ENCODE data around the gene SEPTIN5. TPM values are rescaled to one million over a fixed set of nuclear protein-coding genes. Genes with fewer than 3 reads are reported as not detected.

SEPTIN5 gene
- polyA plus RNA-seq, 1 of the 3 experiments (the other 2 are of a cell fraction): 14.0 TPM

DNA sequence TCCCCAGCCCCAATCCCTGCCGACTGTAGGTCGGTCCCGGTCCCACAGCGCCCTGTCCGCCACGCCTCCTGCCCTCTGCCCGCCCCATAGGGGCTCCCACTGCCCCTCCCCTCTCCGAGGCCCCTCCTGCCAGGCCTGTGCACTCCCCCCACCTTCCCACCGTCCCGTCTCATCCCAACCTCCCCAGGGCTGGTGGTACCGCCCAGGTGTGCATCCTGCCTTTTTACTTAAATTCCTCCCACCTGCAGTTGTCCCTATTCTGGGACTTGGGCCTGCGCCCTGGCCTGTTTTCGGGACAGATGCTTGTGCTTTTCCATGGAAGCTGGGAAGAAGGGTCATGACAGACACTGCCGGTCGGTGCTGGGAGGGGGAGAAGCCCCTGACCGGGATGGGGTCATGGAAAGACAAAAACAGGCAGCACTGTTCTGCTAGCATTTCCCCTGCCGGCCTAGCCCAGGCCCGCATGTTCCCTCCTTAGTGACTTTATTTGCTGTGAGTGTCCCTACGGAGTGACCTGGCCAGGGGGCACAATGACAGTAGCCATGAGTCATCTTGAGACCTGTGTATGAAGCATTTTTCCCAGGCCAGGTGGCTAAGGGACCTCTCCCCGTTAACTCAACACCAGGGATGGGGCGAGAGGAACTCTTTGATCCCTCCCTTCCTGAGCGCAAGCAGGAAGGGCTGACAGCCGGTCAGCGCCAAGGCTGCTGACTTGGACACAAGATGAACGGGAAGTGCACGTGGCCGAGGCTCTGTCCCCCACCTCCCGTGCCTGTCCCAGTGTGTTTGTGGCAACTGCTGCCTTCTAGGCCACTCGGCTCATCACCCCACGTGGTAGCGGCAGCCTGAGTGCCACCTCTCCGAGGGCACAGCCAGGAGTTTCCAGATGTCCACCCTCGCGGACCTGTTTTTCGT is 53.4 kb downstream of the SEPTIN5 start:
- DNase-seq: no peak
- no peak overlapping the region for H3K9ac ChIP-seq
- H3K9me3 ChIP-seq: no peaks in the 10 kb centered on the region
- no peaks in the 10 kb centered on the region for H3K9me2 ChIP-seq
- no peak overlapping the region for H3K4me2 ChIP-seq
- H3K27ac ChIP-seq (ENCODE audit: low read depth in 2 of 2, low read length in 1 of 2): no peak overlapping the region
- TF ChIP-seq MEF2A (IDR thresholded peaks at IDR 0.05; ENCODE audit: borderline replicate concordance, low read depth): no peak
- TF ChIP-seq RAD21 (IDR thresholded peaks at IDR 0.05; ENCODE audit: low read length): no peak
- TF ChIP-seq GABPA (IDR thresholded peaks at IDR 0.05; ENCODE audit: low read depth): no peak
- no peak for TF ChIP-seq EZH2phosphoT487 (IDR thresholded peaks at IDR 0.05; ENCODE audit: borderline replicate concordance, low read depth)
- no peak for TF ChIP-seq TCF12 (IDR thresholded peaks at IDR 0.05)
- no peak for TF ChIP-seq YY1 (IDR thresholded peaks at IDR 0.05; ENCODE audit: low read depth)
- no peaks in the 10 kb centered on the region; a peak in 1 of 4 replicates for H3K4me1 ChIP-seq (ENCODE audit: control insufficient read depth in 1 of 2, insufficient read depth in 2 of 2, low read depth in 1 of 2, low read length in 1 of 2)
- POLR2A ChIA-PET: no interaction called here
- CTCF ChIA-PET: interaction anchor here (0.9 to 3.0 kb wide), 3 partner anchors 33 to 124 kb away, joined by 3 to 15 read pairs (median 4); no protein-coding TSS in a partner anchor
- H3K4me3 ChIP-seq (ENCODE audit: low read depth in 2 of 2, low read length in 1 of 2): no peak overlapping the region
- H2AFZ ChIP-seq (ENCODE audit: low read depth): no peak overlapping the region
- H4K20me1 ChIP-seq (ENCODE audit: insufficient read depth): no peaks in the 10 kb centered on the region
- H3K36me3 ChIP-seq (replicated peaks in 1 of 2; ENCODE audit: control insufficient read depth in 1 of 2, insufficient read depth in 2 of 2, low read length in 1 of 2): no peaks in the 10 kb centered on the region
- 69% methylated on average over 24 of the region's 35 CpGs for WGBS (ENCODE audit: low lambda C conversion rate)
- H3F3A ChIP-seq (replicated peaks; ENCODE audit: insufficient read depth): no peaks in the 10 kb centered on the region
- no peaks in the 10 kb centered on the region for H3K79me2 ChIP-seq (ENCODE audit: insufficient read depth)
- H3K27me3 ChIP-seq (ENCODE audit: insufficient read depth): peaks cover 34% of the 10 kb centered on the region

DNA sequence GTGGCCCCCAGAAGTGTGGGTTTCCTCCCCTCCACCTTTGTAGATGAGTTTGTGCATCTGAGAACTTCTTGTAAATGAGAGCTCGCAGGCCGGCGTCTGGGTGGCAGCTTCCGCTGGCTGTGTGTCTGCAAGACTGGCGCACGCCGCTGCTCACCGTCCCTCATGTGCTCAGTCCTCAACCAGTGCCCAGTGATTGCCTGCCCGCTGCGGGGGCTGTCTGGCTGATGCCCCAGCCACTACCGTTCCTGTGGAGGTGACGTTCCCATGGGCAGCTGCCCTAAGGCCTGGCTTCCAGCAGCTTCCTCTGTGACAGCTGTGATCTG is 55.1 kb downstream of the SEPTIN5 start:
- H3F3A ChIP-seq (replicated peaks; ENCODE audit: insufficient read depth): no peaks in the 10 kb centered on the region
- CTCF ChIA-PET: interaction anchor here (1.0 to 1.2 kb wide), 4 partner anchors 10 to 141 kb away, joined by 3 to 5 read pairs (median 4); no protein-coding TSS in a partner anchor
- no peaks in the 10 kb centered on the region for H3K36me3 ChIP-seq (replicated peaks in 1 of 2; ENCODE audit: control insufficient read depth in 1 of 2, insufficient read depth in 2 of 2, low read length in 1 of 2)
- H3K4me2 ChIP-seq: no peak overlapping the region
- no peak overlapping the region for H3K4me3 ChIP-seq (ENCODE audit: low read depth in 2 of 2, low read length in 1 of 2)
- H3K79me2 ChIP-seq (ENCODE audit: insufficient read depth): no peaks in the 10 kb centered on the region
- no peak overlapping the region for H2AFZ ChIP-seq (ENCODE audit: low read depth)
- no peak overlapping the region for H3K9ac ChIP-seq
- no peak overlapping the region for H3K27ac ChIP-seq (ENCODE audit: low read depth in 2 of 2, low read length in 1 of 2)
- no peaks in the 10 kb centered on the region; a peak in 1 of 4 replicates for H3K4me1 ChIP-seq (ENCODE audit: control insufficient read depth in 1 of 2, insufficient read depth in 2 of 2, low read depth in 1 of 2, low read length in 1 of 2)
- WGBS (ENCODE audit: low lambda C conversion rate): 94% methylated on average over 9 of the region's 12 CpGs
- no peaks in the 10 kb centered on the region for H3K9me3 ChIP-seq
- peaks cover 34% of the 10 kb centered on the region for H3K27me3 ChIP-seq (ENCODE audit: insufficient read depth)
- no peaks in the 10 kb centered on the region for H3K9me2 ChIP-seq
- no peak for DNase-seq
- POLR2A ChIA-PET: no interaction called here
- no peaks in the 10 kb centered on the region for H4K20me1 ChIP-seq (ENCODE audit: insufficient read depth)
- no peak for TF ChIP-seq GABPA (IDR thresholded peaks at IDR 0.05; ENCODE audit: low read depth)
- no peak for TF ChIP-seq JUND (IDR thresholded peaks at IDR 0.05)
- TF ChIP-seq, protein P1, sequence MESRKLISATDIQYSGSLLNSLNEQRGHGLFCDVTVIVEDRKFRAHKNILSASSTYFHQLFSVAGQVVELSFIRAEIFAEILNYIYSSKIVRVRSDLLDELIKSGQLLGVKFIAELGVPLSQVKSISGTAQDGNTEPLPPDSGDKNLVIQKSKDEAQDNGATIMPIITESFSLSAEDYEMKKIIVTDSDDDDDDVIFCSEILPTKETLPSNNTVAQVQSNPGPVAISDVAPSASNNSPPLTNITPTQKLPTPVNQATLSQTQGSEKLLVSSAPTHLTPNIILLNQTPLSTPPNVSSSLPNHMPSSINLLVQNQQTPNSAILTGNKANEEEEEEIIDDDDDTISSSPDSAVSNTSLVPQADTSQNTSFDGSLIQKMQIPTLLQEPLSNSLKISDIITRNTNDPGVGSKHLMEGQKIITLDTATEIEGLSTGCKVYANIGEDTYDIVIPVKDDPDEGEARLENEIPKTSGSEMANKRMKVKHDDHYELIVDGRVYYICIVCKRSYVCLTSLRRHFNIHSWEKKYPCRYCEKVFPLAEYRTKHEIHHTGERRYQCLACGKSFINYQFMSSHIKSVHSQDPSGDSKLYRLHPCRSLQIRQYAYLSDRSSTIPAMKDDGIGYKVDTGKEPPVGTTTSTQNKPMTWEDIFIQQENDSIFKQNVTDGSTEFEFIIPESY (IDR thresholded peaks at IDR 0.05; ENCODE audit: borderline replicate concordance, low read depth): no peak
- TF ChIP-seq MXI1 (IDR thresholded peaks at IDR 0.05; ENCODE audit: low read depth, low read length): no peak
- TF ChIP-seq NRF1 (IDR thresholded peaks at IDR 0.05; ENCODE audit: low read depth, low read length): no peak
- TF ChIP-seq, protein P2, sequence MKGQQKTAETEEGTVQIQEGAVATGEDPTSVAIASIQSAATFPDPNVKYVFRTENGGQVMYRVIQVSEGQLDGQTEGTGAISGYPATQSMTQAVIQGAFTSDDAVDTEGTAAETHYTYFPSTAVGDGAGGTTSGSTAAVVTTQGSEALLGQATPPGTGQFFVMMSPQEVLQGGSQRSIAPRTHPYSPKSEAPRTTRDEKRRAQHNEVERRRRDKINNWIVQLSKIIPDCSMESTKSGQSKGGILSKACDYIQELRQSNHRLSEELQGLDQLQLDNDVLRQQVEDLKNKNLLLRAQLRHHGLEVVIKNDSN (IDR thresholded peaks at IDR 0.05; ENCODE audit: borderline replicate concordance, low read depth): no peak
- TF ChIP-seq USF2 (IDR thresholded peaks at IDR 0.05; ENCODE audit: borderline replicate concordance, low read depth, low read length): no peak
- no peak for TF ChIP-seq RAD21 (IDR thresholded peaks at IDR 0.05; ENCODE audit: low read length)
- TF ChIP-seq RCOR1 (IDR thresholded peaks at IDR 0.05; ENCODE audit: low read length): no peak
